GM12878 (cell line): ENCODE measurements around the gene CHRNB2. TPM values are rescaled to one million over a fixed set of nuclear protein-coding genes. Genes with fewer than 3 reads are reported as not detected.
A peak's percentile ranks its signal among the peaks of the same experiment; 100 is the strongest.

Experiments used
- ATAC-seq: fragments of 200-7000 bp; cut with Tn5 transposase; 3 replicates; pipeline ENCODE4 v1.9.1; 2020; ENCODE audit warnings: mild to moderate bottlenecking, moderate library complexity
- BruUV-seq: library from RNA; stranded (reverse); fragments of 400-500 nt; replicated peaks from 2 replicates; lab custom pipeline; 2021; lab: Mats Ljungman, UMichigan
- CTCF ChIA-PET: fragments of 300-600 bp; sonication (Branson Sonifier 250); formaldehyde crosslinking; extraction: SDS; loops from one replicate; lab custom pipeline; 2021; ENCODE audit warnings: inconsistent platforms; lab: Yijun Ruan, JAX
- POLR2A ChIA-PET: fragments of 350-600 bp; formaldehyde crosslinking; extraction: SDS; loops from one replicate; lab custom pipeline; 2021; ENCODE audit warnings: inconsistent platforms; lab: Charles Lee
- RAD21 ChIA-PET: fragments of 300-600 bp; sonication (Branson Sonifier 250); formaldehyde crosslinking; loops from one replicate; lab custom pipeline; 2023; ENCODE audit warnings: antibody characterized with exemption; ENCODE audit not compliant: unreplicated experiment; lab: Charles Lee
- SMC1A ChIA-PET: fragments of 300-600 bp; sonication (Branson Sonifier 250); formaldehyde crosslinking; loops from one replicate; lab custom pipeline; 2023; ENCODE audit not compliant: unreplicated experiment, uncharacterized antibody; lab: Charles Lee
- DNase-seq: peaks from one replicate; pipeline ENCODE4 v3.0.0-alpha.2; 2011; ENCODE audit warnings: low read depth, low spot score
- FAIRE-seq: peaks from 3 replicates; lab custom pipeline; 2011; peaks lifted over from hg19 to GRCh38; lab: Jason Lieb, UNC
- H2AFZ ChIP-seq: 2 replicates; pipeline ENCODE4 v1.6.0; 2011; ENCODE audit warnings: low read depth, low read length, control low read depth; ENCODE audit not compliant: control insufficient read depth
- H3K27ac ChIP-seq: 2 replicates; pipeline ENCODE4 v1.5.1; 2011; ENCODE audit warnings: control low read depth; ENCODE audit not compliant: control insufficient read depth, insufficient read depth
- H3K27me3 ChIP-seq, 2 experiments: replicated peaks in 1 of 2; 2 replicates each; pipeline versions ENCODE4 v1.6.0 to v1.6.1; 2011; ENCODE audit warnings: low read length in 1 of 2; ENCODE audit not compliant: control insufficient read depth in 2 of 2, insufficient read depth in 2 of 2
- H3K36me3 ChIP-seq, 2 experiments: 2 replicates each; pipeline ENCODE4 v1.5.1; 2011; ENCODE audit warnings: low read length in 1 of 2; ENCODE audit not compliant: control insufficient read depth in 2 of 2, insufficient read depth in 2 of 2
- H3K4me1 ChIP-seq: 2 replicates; pipeline ENCODE4 v1.6.1; 2011; ENCODE audit warnings: mild to moderate bottlenecking, low read length, moderate library complexity, mixed read lengths; ENCODE audit not compliant: control insufficient read depth, insufficient read depth
- H3K4me2 ChIP-seq: 2 replicates; pipeline ENCODE4 v1.6.0; 2011; ENCODE audit warnings: control low read depth; ENCODE audit not compliant: control insufficient read depth, insufficient read depth
- H3K4me3 ChIP-seq: fragments of 200-600 bp; sonication (generic); 2 replicates; pipeline ENCODE4 v1.5.1; 2016
- H3K79me2 ChIP-seq: 2 replicates; pipeline ENCODE4 v1.6.0; 2011; ENCODE audit warnings: low read length; ENCODE audit not compliant: control insufficient read depth, insufficient read depth
- H3K9ac ChIP-seq: 2 replicates; pipeline ENCODE4 v1.8.0; 2011; ENCODE audit warnings: low read length, control low read depth, mixed read lengths; ENCODE audit not compliant: control insufficient read depth, insufficient read depth
- H3K9me3 ChIP-seq: replicated peaks from 3 replicates; pipeline ENCODE4 v1.5.1; 2011; ENCODE audit warnings: mild to moderate bottlenecking, low read length; ENCODE audit not compliant: control insufficient read depth, insufficient read depth
- H4K20me1 ChIP-seq: 2 replicates; pipeline ENCODE4 v1.6.0; 2011; ENCODE audit not compliant: control insufficient read depth, insufficient read depth
- CHD4 ChIP-seq: fragments of 200-600 bp; sonication (generic); IDR thresholded peaks from 2 replicates; pipeline ENCODE4 v1.6.1; 2016; ENCODE audit warnings: mild to moderate bottlenecking
- HCFC1 ChIP-seq: fragments of 150-350 bp; IDR thresholded peaks from 2 replicates; pipeline ENCODE4 v1.6.1; 2014; ENCODE audit warnings: low read length
- IRF4 ChIP-seq: IDR thresholded peaks from 2 replicates; pipeline ENCODE4 v1.6.1; 2011; ENCODE audit warnings: low read depth, low read length
- MTA2 ChIP-seq: fragments of 450-650 bp; IDR thresholded peaks from 2 replicates; pipeline ENCODE4 v1.6.1; 2016; ENCODE audit warnings: low read depth, mild to moderate bottlenecking, moderate library complexity
- MYB ChIP-seq: fragments of 150-350 bp; IDR thresholded peaks from 2 replicates; pipeline ENCODE4 v1.6.1; 2014; ENCODE audit warnings: mild to moderate bottlenecking, low read depth, low read length, borderline replicate concordance
- NFYB ChIP-seq: IDR thresholded peaks from 2 replicates; pipeline ENCODE4 v1.6.1; 2011; ENCODE audit warnings: low read depth, mild to moderate bottlenecking, low read length, improper control_type of control experiment, moderate library complexity; ENCODE audit not compliant: insufficient read depth
- POLR2AphosphoS5 ChIP-seq: IDR thresholded peaks from 2 replicates; pipeline ENCODE4 v1.6.1; 2011; ENCODE audit warnings: mild to moderate bottlenecking, low read length, inconsistent platforms
- WRNIP1 ChIP-seq: IDR thresholded peaks from 2 replicates; pipeline ENCODE4 v1.6.1; 2011; ENCODE audit warnings: low read depth, low read length, improper control_type of control experiment, borderline replicate concordance
- WGBS: methylation state at CpG from one replicate; pipeline ENCODE4 v1.1.6; 2016; ENCODE audit warnings: low lambda C conversion rate; ENCODE audit not compliant: insufficient replicate concordance, insufficient coverage; ENCODE audit errors: missing lambda C conversion rate; 5-methylcytosine and 5-hydroxymethylcytosine counted together
- in situ Hi-C: fragments of 300-500 bp; cut with MboI; formaldehyde crosslinking; loops from 9 replicates; pipeline ENCODE4 v1.14.3; 2018; ENCODE audit warnings: mixed read lengths
- intact Hi-C: fragments of 100-400 bp; cut with micrococcal nuclease; formaldehyde crosslinking; loops from one replicate; pipeline ENCODE4 v1.14.2; 2022; ENCODE audit not compliant: unreplicated experiment
- polyA plus RNA-seq, 11 experiments: library from polyadenylated mRNA; depleted of rRNA in 4 of 11; unstranded in 6 of 11; stranded (reverse) in 5 of 11; fragments of >200 nt; fragmentation: Nextera tagmentation in 4 of 11; fragmentation: Illumina TruSeq in 1 of 11; extraction: Ambion mirVana in 4 of 11; extraction: Trizol in 1 of 11; gene quantifications; 1 replicate in 1 of 11; 2 replicates in 10 of 11; pipeline versions ENCODE4 v1.2.1 to v1.2.3, GENCODE V29; 2011 to 2016; ENCODE audit warnings: inconsistent platforms in 2 of 11, missing spikeins in 2 of 11, low read depth in 1 of 11
- total RNA-seq, 4 experiments: library from RNA; depleted of rRNA in 3 of 4; stranded (reverse); fragments of >200 nt in 3 of 4; fragmentation: Illumina TruSeq in 1 of 4; extraction: Trizol in 1 of 4; gene quantifications; 2 replicates each; pipeline versions ENCODE4 v1.2.1 to v1.2.3, GENCODE V29; 2013 to 2021
- TF ChIP-seq, protein P1 (sequence below): fragments of 450-650 bp; IDR thresholded peaks from 2 replicates; pipeline ENCODE4 v1.6.1; 2016; ENCODE audit warnings: mild to moderate bottlenecking
- TF ChIP-seq, protein P2 (sequence below): fragments of 450-650 bp; IDR thresholded peaks from 2 replicates; pipeline ENCODE4 v1.6.1; 2017; ENCODE audit warnings: mild to moderate bottlenecking, low read depth, inconsistent platforms; ENCODE audit not compliant: poor library complexity, severe bottlenecking

CHRNB2 gene
- total and polyA plus RNA-seq, 10 of the 15 experiments (the other 5 are each of a cell fraction or from before 2014, with no cell fraction given) = 0.01 to 0.11 (median 0.03) TPM; not detected in 6

DNA sequence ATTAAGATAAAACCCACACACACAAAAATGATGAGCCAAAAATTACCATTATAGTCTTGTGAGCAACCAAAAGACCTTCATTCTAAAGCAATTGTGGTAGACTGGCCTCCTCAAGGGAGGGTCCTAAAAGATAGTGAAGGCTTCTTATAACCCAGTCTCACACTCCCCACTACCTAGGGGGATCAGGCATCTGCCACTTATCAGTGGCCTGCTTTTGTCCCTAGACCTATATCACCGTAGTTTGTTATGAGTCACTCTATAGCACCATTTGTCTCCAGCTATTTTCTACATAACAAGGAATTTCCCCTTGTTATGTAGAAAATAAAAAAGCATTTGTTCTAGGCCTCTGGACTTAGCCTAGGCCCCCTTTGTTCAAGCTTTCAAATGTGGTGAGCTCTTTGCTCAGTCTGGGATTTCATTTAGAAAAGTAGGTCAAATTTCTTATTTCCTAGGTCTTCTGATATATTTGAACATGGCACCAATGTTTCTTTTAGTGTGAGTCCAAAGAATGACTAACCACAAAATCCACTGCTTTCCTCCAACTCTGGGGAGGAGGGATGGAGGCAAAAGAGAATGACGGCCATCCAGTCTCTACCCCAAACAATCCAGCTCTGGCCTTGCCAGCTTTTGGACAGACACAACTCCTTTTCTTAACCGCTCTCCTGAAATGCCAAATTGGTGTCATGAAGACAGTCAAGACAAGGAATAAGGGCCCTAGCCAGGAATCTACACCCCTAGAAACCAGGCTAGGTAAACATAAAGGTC lies 31.5 kb downstream of the CHRNB2 start:
- H3K4me3 ChIP-seq = peak overlapping the region; percentile 8; the same call in 1 of the 2 replicates
- peak overlapping the region; percentile 23; the same call in 1 of the 2 replicates for H3K4me2 ChIP-seq
- no peaks in the 10 kb centered on the region for H3K27me3 ChIP-seq
- peak overlapping the region; percentile 5; the same call in 1 of the 2 replicates for H3K9ac ChIP-seq
- H2AFZ ChIP-seq = no peak overlapping the region
- in situ Hi-C loops = no loop called here
- TF ChIP-seq CHD4 = no peak
- no peak for TF ChIP-seq NFYB
- TF ChIP-seq IRF4 = no peak
- TF ChIP-seq MYB = no peak
- TF ChIP-seq WRNIP1 = no peak
- TF ChIP-seq, protein P1, sequence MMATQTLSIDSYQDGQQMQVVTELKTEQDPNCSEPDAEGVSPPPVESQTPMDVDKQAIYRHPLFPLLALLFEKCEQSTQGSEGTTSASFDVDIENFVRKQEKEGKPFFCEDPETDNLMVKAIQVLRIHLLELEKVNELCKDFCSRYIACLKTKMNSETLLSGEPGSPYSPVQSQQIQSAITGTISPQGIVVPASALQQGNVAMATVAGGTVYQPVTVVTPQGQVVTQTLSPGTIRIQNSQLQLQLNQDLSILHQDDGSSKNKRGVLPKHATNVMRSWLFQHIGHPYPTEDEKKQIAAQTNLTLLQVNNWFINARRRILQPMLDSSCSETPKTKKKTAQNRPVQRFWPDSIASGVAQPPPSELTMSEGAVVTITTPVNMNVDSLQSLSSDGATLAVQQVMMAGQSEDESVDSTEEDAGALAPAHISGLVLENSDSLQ = no peak
- 0 out of 2 replicates have a peak, but pooled peaks have one; percentile 15 for TF ChIP-seq MTA2
- TF ChIP-seq HCFC1 = no peak
- TF ChIP-seq POLR2AphosphoS5 = peak; percentile 20; the same call in 1 of the 2 replicates
- TF ChIP-seq, protein P2, sequence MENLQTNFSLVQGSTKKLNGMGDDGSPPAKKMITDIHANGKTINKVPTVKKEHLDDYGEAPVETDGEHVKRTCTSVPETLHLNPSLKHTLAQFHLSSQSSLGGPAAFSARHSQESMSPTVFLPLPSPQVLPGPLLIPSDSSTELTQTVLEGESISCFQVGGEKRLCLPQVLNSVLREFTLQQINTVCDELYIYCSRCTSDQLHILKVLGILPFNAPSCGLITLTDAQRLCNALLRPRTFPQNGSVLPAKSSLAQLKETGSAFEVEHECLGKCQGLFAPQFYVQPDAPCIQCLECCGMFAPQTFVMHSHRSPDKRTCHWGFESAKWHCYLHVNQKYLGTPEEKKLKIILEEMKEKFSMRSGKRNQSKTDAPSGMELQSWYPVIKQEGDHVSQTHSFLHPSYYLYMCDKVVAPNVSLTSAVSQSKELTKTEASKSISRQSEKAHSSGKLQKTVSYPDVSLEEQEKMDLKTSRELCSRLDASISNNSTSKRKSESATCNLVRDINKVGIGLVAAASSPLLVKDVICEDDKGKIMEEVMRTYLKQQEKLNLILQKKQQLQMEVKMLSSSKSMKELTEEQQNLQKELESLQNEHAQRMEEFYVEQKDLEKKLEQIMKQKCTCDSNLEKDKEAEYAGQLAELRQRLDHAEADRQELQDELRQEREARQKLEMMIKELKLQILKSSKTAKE = peak; percentile 22
- CTCF ChIA-PET = interaction anchor here (0.7 to 1.5 kb wide), 4 partner anchors 12 to 39 kb away, joined by 3 read pairs; no protein-coding TSS in a partner anchor
- H3K9me3 ChIP-seq = no peaks in the 10 kb centered on the region
- RAD21 ChIA-PET = interaction anchor here (1.0 to 1.5 kb wide), 6 partner anchors 10 to 279 kb away, joined by 3 to 5 read pairs (median 4); partner anchors contain the start of gene ADAR
- POLR2A ChIA-PET = interaction anchor here (1.0 to 2.2 kb wide), 4 partner anchors 8 to 16 kb away, joined by 3 to 6 read pairs (median 5); no protein-coding TSS in a partner anchor
- peak; percentile 61 for FAIRE-seq
- BruUV-seq = TSS peak; percentile 2
- no peak overlapping the region for H3K27ac ChIP-seq
- no peak for DNase-seq
- whole genome bisulfite sequencing = 50% methylated on average over 3 of the region's 3 CpGs
- SMC1A ChIA-PET = interaction anchor here (0.6 to 1.9 kb wide), 12 partner anchors 10 to 356 kb away, joined by 3 to 7 read pairs (median 3); no protein-coding TSS in a partner anchor
- peaks cover 41% of the 10 kb centered on the region for H4K20me1 ChIP-seq
- H3K36me3 ChIP-seq = peaks cover 46 to 74% of the 10 kb centered on the region in 2 experiments
- H3K4me1 ChIP-seq = peaks cover 9% of the 10 kb centered on the region
- ATAC-seq = peak; percentile 58
- peaks cover 60% of the 10 kb centered on the region for H3K79me2 ChIP-seq
- intact Hi-C loops = no loop called here
